ENCODE data around the gene ZNF394.

ZNF394 gene

DNA sequence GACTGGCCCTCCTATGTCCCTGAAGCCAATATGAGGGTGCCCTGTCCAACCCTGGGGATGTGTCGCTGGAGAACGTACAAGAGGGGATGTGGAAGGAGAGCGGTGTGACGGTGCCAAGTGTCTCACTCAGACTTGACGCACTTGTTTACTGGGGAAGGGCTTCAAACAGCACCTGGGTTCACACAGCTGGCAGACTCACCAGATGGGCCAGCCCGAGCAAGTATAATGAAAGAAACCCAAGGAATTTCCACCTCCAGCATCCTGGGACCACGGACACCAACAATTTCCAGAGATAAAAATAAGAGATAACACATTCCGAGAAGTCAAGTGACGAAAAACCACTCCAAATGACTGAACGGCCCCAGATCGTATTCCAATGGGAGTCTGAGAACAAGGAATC is 39.4 kb downstream of the ZNF394 start:
- TF ChIP-seq, protein P1, sequence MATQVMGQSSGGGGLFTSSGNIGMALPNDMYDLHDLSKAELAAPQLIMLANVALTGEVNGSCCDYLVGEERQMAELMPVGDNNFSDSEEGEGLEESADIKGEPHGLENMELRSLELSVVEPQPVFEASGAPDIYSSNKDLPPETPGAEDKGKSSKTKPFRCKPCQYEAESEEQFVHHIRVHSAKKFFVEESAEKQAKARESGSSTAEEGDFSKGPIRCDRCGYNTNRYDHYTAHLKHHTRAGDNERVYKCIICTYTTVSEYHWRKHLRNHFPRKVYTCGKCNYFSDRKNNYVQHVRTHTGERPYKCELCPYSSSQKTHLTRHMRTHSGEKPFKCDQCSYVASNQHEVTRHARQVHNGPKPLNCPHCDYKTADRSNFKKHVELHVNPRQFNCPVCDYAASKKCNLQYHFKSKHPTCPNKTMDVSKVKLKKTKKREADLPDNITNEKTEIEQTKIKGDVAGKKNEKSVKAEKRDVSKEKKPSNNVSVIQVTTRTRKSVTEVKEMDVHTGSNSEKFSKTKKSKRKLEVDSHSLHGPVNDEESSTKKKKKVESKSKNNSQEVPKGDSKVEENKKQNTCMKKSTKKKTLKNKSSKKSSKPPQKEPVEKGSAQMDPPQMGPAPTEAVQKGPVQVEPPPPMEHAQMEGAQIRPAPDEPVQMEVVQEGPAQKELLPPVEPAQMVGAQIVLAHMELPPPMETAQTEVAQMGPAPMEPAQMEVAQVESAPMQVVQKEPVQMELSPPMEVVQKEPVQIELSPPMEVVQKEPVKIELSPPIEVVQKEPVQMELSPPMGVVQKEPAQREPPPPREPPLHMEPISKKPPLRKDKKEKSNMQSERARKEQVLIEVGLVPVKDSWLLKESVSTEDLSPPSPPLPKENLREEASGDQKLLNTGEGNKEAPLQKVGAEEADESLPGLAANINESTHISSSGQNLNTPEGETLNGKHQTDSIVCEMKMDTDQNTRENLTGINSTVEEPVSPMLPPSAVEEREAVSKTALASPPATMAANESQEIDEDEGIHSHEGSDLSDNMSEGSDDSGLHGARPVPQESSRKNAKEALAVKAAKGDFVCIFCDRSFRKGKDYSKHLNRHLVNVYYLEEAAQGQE (IDR thresholded peaks at IDR 0.05; ENCODE audit: low read depth), result no peak

DNA sequence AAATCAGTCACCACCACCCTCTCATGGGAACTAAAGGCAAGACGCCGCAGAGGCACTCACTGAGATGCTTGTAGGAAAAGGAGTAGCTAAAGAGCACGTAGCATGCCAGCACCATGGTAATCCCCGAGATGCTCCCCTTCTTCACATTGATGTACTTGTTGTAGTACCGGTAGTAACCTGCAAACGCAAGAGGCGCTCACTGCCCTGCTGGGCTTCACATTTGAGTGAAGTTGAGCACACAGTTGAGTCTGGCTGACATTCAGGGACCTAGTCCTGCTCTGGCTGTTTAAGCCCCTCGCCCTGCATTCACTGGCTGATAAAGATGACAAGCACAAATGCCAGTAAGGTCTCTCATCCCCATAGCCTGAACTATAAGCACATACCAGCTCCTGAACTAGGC is 41.0 kb downstream of the ZNF394 start:
- TF ChIP-seq TCF12 (IDR thresholded peaks at IDR 0.05; ENCODE audit: low read depth) (no peak), EP300 (IDR thresholded peaks at IDR 0.05; ENCODE audit: borderline replicate concordance) (no peak)

DNA sequence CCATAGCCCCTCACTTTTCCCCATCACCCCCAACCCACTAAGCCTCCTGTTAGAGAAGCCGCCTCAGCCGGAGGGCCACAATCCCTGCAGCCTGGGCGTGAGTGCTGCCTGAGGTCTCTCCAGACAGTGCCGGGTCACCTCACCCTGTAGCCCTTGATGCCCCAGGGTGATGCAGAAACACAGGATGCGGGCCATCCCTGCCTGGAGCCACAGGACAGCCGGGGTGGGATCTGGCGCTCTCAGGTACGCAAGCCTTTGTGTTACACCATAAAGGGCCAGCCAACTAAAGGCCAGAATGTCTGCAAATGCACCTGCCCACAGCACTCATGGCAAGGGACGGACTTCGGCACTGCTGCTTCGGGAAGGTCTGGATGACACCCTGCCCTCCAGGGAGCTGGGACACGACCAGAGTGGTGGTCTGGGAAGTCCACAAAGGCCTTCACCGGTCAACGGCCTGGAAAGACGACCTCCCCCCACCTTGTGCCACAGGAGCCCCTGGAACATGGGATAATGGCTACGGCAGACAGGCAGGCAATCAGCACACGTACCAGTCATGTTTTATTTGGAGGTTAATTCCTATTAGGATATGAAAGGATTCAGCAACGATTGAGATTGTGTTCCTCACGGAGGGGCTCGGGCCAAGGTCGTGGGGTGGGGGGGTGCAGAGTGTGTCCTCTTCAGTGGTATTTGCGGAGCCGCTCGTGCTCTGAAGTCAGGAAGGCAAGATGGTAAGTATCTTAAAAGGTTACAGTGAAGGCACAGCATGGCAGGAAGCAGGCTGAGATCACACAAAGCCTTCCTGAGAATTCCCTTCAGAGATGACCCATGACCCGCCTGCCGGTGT is 42.2 kb downstream of the ZNF394 start:
- TF ChIP-seq YY1 (IDR thresholded peaks at IDR 0.05; ENCODE audit: low read depth), result no peak
- TF ChIP-seq CREB1 (IDR thresholded peaks at IDR 0.05; ENCODE audit: low read depth), result no peak
- TF ChIP-seq EP300 (IDR thresholded peaks at IDR 0.05; ENCODE audit: borderline replicate concordance), result no peak
- TF ChIP-seq, protein P2, sequence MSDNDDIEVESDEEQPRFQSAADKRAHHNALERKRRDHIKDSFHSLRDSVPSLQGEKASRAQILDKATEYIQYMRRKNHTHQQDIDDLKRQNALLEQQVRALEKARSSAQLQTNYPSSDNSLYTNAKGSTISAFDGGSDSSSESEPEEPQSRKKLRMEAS (IDR thresholded peaks at IDR 0.05), result no peak
- TF ChIP-seq NFIC (IDR thresholded peaks at IDR 0.05), result no peak
- no peak for TF ChIP-seq ZBTB7A (IDR thresholded peaks at IDR 0.05; ENCODE audit: low read depth)
- no peak for TF ChIP-seq TAF1 (IDR thresholded peaks at IDR 0.05; ENCODE audit: low read depth)
- no peak for TF ChIP-seq TCF12 (IDR thresholded peaks at IDR 0.05; ENCODE audit: low read depth)
- no peak for TF ChIP-seq TEAD4 (IDR thresholded peaks at IDR 0.05)
- TF ChIP-seq EGR1 (IDR thresholded peaks at IDR 0.05), result no peak
- TF ChIP-seq RAD21 (IDR thresholded peaks at IDR 0.05; ENCODE audit: low read depth), result no peak
- TF ChIP-seq, protein P3, sequence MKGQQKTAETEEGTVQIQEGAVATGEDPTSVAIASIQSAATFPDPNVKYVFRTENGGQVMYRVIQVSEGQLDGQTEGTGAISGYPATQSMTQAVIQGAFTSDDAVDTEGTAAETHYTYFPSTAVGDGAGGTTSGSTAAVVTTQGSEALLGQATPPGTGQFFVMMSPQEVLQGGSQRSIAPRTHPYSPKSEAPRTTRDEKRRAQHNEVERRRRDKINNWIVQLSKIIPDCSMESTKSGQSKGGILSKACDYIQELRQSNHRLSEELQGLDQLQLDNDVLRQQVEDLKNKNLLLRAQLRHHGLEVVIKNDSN (IDR thresholded peaks at IDR 0.05), result no peak
- TF ChIP-seq CEBPB (IDR thresholded peaks at IDR 0.05), result no peak
- no peak for TF ChIP-seq FOXM1 (IDR thresholded peaks at IDR 0.05; ENCODE audit: borderline replicate concordance, low read depth)
- TF ChIP-seq, protein P1 (IDR thresholded peaks at IDR 0.05; ENCODE audit: low read depth), result no peak

DNA sequence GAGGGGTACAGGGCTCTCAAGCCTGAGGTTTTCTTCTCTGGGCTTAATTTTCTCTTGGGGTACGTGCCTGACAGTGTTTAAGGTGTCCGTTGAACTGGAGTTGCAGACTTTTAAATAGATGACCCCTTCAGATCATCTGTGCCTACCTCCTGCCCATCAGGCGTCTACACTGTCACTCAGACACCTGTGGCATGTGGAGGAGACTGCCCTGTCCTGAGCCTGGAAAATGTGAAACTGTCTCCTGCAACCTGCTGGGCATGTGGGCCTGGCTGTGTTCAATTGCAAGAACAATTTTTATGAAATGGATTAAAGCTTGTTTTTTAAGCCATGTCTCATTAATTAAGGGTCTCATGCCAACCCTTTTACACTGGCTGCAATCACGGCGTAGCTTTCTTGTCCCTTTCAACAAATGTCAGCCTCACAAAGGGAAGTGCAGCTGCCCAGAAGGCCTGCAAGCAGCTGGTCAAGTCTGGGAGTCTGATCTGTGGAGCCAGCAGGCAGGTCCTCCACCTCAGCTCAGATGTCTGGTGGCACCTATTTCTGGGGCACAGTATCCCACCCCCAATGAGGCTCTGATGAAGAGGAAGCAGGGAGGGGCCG is 42.9 kb downstream of the ZNF394 start:
- no peak for TF ChIP-seq RAD21 (IDR thresholded peaks at IDR 0.05; ENCODE audit: low read depth)
- TF ChIP-seq ZBTB7A (IDR thresholded peaks at IDR 0.05; ENCODE audit: low read depth), result no peak
- TF ChIP-seq CEBPB (IDR thresholded peaks at IDR 0.05), result no peak
- TF ChIP-seq TEAD4 (IDR thresholded peaks at IDR 0.05), result no peak
- TF ChIP-seq, protein P1 (IDR thresholded peaks at IDR 0.05; ENCODE audit: low read depth), result no peak
- TF ChIP-seq EP300 (IDR thresholded peaks at IDR 0.05; ENCODE audit: borderline replicate concordance), result no peak
- TF ChIP-seq, protein P3 (IDR thresholded peaks at IDR 0.05), result no peak
- TF ChIP-seq TCF12 (IDR thresholded peaks at IDR 0.05; ENCODE audit: low read depth), result no peak
- TF ChIP-seq EGR1 (IDR thresholded peaks at IDR 0.05), result no peak

DNA sequence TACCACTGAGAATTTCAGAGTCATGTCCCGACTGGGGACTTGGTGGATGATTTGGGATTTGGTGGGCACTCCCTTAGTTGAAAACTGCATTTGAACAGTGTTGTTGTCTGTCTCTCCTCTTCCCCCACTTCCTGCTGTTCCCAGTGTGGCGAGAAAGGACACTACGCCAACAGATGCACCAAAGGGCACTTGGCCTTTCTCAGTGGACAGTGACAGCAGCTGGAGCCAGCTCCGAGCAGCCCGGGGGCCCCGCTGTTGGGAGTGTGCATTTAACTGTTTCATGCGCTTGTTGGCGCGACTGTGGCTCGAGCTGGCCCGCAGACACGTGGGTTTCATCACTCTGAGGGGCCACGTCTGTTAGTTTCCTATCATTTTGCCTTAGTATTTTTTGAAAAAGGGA is 43.8 kb downstream of the ZNF394 start:
- no peak for TF ChIP-seq FOXM1 (IDR thresholded peaks at IDR 0.05; ENCODE audit: borderline replicate concordance, low read depth)
- TF ChIP-seq RAD21 (IDR thresholded peaks at IDR 0.05; ENCODE audit: low read depth), result no peak
- no peak for TF ChIP-seq TEAD4 (IDR thresholded peaks at IDR 0.05)
- TF ChIP-seq TAF1 (IDR thresholded peaks at IDR 0.05; ENCODE audit: low read depth), result no peak
- TF ChIP-seq CREB1 (IDR thresholded peaks at IDR 0.05; ENCODE audit: low read depth), result no peak
- no peak for TF ChIP-seq TCF12 (IDR thresholded peaks at IDR 0.05; ENCODE audit: low read depth)
- TF ChIP-seq, protein P1 (IDR thresholded peaks at IDR 0.05; ENCODE audit: low read depth), result no peak
- no peak for TF ChIP-seq ZBTB7A (IDR thresholded peaks at IDR 0.05; ENCODE audit: low read depth)
- TF ChIP-seq NFIC (IDR thresholded peaks at IDR 0.05), result no peak
